Testis (tissue), 2 donors: ENCODE results near the gene TMEM185B.

Experiments
- CTCF ChIP-seq, 3 experiments: fragments of 450-650 bp in 2 of 3; fragments of 200-600 bp in 1 of 3; sonication (generic) in 1 of 3; IDR thresholded peaks; one replicate each; pipeline ENCODE4 v1.5.1; 2016 to 2019; ENCODE audit warnings: antibody characterized with exemption in 3 of 3, mild to moderate bottlenecking in 2 of 3, moderate library complexity in 1 of 3
- POLR2A ChIP-seq: fragments of 450-650 bp; IDR thresholded peaks from one replicate; pipeline ENCODE4 v1.6.1; 2017; ENCODE audit warnings: antibody characterized with exemption, mild to moderate bottlenecking, moderate library complexity

GRCh38 chr2:120243211-120243610, 20.0 kb upstream of the TMEM185B start:
- TF ChIP-seq CTCF (IDR thresholded peaks at IDR 0.05) (no peak), POLR2A (no peak)
